HUDEP-2 (cell line): ENCODE measurements around the gene HOXD3.

ENCODE experiments used
- DNase-seq, 76 experiments: peaks; one replicate each; lab custom pipeline; 2025; ENCODE audit not compliant: unreplicated experiment in 76 of 76; lab: John Stamatoyannopoulos, UW

The HOXD3 gene

GRCh38 chr2:176132205-176133171 lies 24.6 kb upstream of the HOXD3 start:
- no peak for DNase-seq

- no peak for DNase-seq
Observed at GRCh38 chr2:176133389-176133788, 23.7 kb upstream of the HOXD3 start.

GRCh38 chr2:176134035-176134434 lies 23.1 kb upstream of the HOXD3 start:
- DNase-seq = no peak

- DNase-seq = no peak
Observed at GRCh38 chr2:176135035-176135440, 22.1 kb upstream of the HOXD3 start.

GRCh38 chr2:176136374-176137251 lies 20.5 kb upstream of the HOXD3 start:
- no peak for DNase-seq

GRCh38 chr2:176137252-176137580 lies 19.9 kb upstream of the HOXD3 start:
- no peak for DNase-seq

GRCh38 chr2:176137906-176138305 lies 19.2 kb upstream of the HOXD3 start:
- no peak for DNase-seq

- DNase-seq = no peak
Observed at GRCh38 chr2:176138526-176138922, 18.6 kb upstream of the HOXD3 start.

GRCh38 chr2:176138923-176139660 lies 18.0 kb upstream of the HOXD3 start:
- no peak for DNase-seq

GRCh38 chr2:176139661-176140512 lies 17.2 kb upstream of the HOXD3 start:
- DNase-seq = no peak

GRCh38 chr2:176140513-176141317 lies 16.4 kb upstream of the HOXD3 start:
- peak in 64 of 76 experiments; percentile 5 to 77 (median 47) for DNase-seq

- DNase-seq = no peak
Observed at GRCh38 chr2:176142281-176142680, 14.8 kb upstream of the HOXD3 start.

- DNase-seq = no peak
Observed at GRCh38 chr2:176145085-176145969, 11.8 kb upstream of the HOXD3 start.

GRCh38 chr2:176146101-176146500 lies 11.0 kb upstream of the HOXD3 start:
- no peak for DNase-seq

- DNase-seq = no peak
Observed at GRCh38 chr2:176146645-176147044, 10.5 kb upstream of the HOXD3 start.

GRCh38 chr2:176147210-176147799 lies 9.8 kb upstream of the HOXD3 start:
- no peak for DNase-seq

- no peak for DNase-seq
Observed at GRCh38 chr2:176147800-176148496, 9.2 kb upstream of the HOXD3 start.
